Activated CD4-positive, alpha-beta memory T cell treated with anti-CD3 and anti-CD28 coated beads, Interleukin-2, amount 10 ng/mL, durations not matched to agents 7 days and 5 days (primary cell): ENCODE data around the gene NECTIN2. TPM values are rescaled to one million over a fixed set of nuclear protein-coding genes. Genes with fewer than 3 reads are reported as not detected.
"Not testable (repeated sequence)": the region's sequence is repeated elsewhere in the genome, so short reads cannot be mapped to it uniquely, and the experiment has no call there.

ENCODE experiments used
- CTCF ChIA-PET: fragments of 350-600 bp; sonication (Branson Sonifier 250); formaldehyde crosslinking; loops from one replicate; lab custom pipeline; 2021; ENCODE audit warnings: antibody characterized with exemption, inconsistent platforms; lab: Charles Lee
- POLR2A ChIA-PET: fragments of 350-600 bp; sonication (Branson Sonifier 250); formaldehyde crosslinking; loops from one replicate; lab custom pipeline; 2021; ENCODE audit warnings: antibody characterized with exemption; lab: Charles Lee
- DNase-seq: peaks from one replicate; pipeline ENCODE4 v3.0.0-alpha.2; 2020
- H3K27ac Mint-ChIP-seq: one replicate; pipeline ENCODE4 v1.8.0; 2021; ENCODE audit warnings: mild to moderate bottlenecking, mixed read lengths
- H3K27me3 Mint-ChIP-seq: one replicate; pipeline ENCODE4 v1.8.0; 2021; ENCODE audit warnings: mixed read lengths
- H3K36me3 Mint-ChIP-seq: one replicate; pipeline ENCODE4 v1.8.0; 2021; ENCODE audit warnings: low read depth, mixed read lengths
- H3K4me1 Mint-ChIP-seq: one replicate; pipeline ENCODE4 v1.8.0; 2021; ENCODE audit warnings: mixed read lengths
- H3K4me3 Mint-ChIP-seq: one replicate; pipeline ENCODE4 v1.8.0; 2021; ENCODE audit warnings: mild to moderate bottlenecking, mixed read lengths
- H3K9me3 Mint-ChIP-seq: one replicate; pipeline ENCODE4 v1.8.0; 2021; ENCODE audit warnings: mixed read lengths
- total RNA-seq, 2 experiments: library from RNA; stranded (reverse); gene quantifications; one replicate each; pipeline ENCODE4 v1.2.3, GENCODE V29; 2021

NECTIN2 gene
- total RNA-seq, 2 experiments from 2014 or later: 0.25 to 0.38 TPM

- Mint-ChIP-seq H3K4me3 (no peak overlapping the region), H3K36me3 (peaks cover 43% of the 10 kb centered on the region), H3K4me1 (peaks cover 4% of the 10 kb centered on the region), H3K9me3 (no peaks in the 10 kb centered on the region), H3K27ac (no peak overlapping the region), H3K27me3 (peaks cover under 1% of the 10 kb centered on the region)
- POLR2A ChIA-PET: no interaction called here
- CTCF ChIA-PET: no interaction called here
- no peak for DNase-seq
These were observed 54.5 kb downstream of the NECTIN2 start for GRCh38 chr19:44900328-44901244.

- peaks cover 15% of the 10 kb centered on the region for H3K27me3 Mint-ChIP-seq
- H3K36me3 Mint-ChIP-seq: peaks cover 25% of the 10 kb centered on the region
- no peaks in the 10 kb centered on the region for H3K9me3 Mint-ChIP-seq
- ChIA-PET CTCF (interaction anchor here (1.1 to 3.1 kb wide), 4 partner anchors 10 to 49 kb away, joined by 3 to 13 read pairs (median 8); partner anchors contain the start of gene TOMM40), POLR2A (no interaction called here)
- no peak overlapping the region for H3K27ac Mint-ChIP-seq
- H3K4me1 Mint-ChIP-seq: peaks cover 12% of the 10 kb centered on the region
- no peak overlapping the region for H3K4me3 Mint-ChIP-seq
- no peak for DNase-seq
These were observed 57.1 kb downstream of the NECTIN2 start for GRCh38 chr19:44903216-44903601.

DNA sequence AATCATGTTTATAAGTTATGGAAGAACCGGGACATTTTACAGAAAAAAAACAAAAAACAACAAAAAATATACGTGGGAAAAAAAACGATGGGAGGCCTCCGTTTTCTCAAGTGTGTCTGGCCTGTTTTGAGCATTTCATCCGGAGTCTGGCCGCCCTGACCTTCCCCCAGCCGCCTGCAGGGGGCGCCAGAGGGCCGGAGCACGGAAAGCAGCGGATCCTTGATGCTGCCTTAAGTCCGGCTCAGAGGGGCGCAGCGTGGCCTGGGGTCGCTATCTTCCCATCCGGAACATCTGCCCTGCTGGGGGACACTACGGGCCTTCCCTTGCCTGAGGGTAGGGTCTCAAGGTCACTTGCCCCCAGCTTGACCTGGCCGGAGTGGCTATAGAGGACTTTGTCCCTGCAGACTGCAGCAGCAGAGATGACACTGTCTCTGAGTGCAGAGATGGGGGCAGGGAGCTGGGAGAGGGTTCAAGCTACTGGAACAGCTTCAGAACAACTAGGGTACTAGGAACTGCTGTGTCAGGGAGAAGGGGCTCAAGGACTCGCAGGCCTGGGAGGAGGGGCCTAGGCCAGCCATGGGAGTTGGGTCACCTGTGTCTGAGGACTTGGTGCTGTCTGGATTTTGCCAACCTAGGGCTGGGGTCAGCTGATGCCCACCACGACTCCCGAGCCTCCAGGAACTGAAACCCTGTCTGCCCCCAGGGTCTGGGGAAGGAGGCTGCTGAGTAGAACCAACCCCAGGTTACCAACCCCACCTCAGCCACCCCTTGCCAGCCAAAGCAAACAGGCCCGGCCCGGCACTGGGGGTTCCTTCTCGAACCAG, 57.7 kb downstream of the NECTIN2 start:
- Mint-ChIP-seq H3K9me3 (no peaks in the 10 kb centered on the region), H3K4me1 (peaks cover 12% of the 10 kb centered on the region), H3K36me3 (peaks cover 24% of the 10 kb centered on the region), H3K4me3 (no peak overlapping the region), H3K27ac (no peak overlapping the region), H3K27me3 (peaks cover 15% of the 10 kb centered on the region)
- CTCF ChIA-PET: interaction anchor here (0.6 to 3.1 kb wide), 7 partner anchors 9 to 155 kb away, joined by 3 to 13 read pairs (median 4); partner anchors contain the start of gene TOMM40
- DNase-seq: peak; percentile 77
- POLR2A ChIA-PET: interaction anchor here (1.0 to 1.1 kb wide), 2 partner anchors 14 to 44 kb away, joined by 3 read pairs; no protein-coding TSS in a partner anchor

DNA sequence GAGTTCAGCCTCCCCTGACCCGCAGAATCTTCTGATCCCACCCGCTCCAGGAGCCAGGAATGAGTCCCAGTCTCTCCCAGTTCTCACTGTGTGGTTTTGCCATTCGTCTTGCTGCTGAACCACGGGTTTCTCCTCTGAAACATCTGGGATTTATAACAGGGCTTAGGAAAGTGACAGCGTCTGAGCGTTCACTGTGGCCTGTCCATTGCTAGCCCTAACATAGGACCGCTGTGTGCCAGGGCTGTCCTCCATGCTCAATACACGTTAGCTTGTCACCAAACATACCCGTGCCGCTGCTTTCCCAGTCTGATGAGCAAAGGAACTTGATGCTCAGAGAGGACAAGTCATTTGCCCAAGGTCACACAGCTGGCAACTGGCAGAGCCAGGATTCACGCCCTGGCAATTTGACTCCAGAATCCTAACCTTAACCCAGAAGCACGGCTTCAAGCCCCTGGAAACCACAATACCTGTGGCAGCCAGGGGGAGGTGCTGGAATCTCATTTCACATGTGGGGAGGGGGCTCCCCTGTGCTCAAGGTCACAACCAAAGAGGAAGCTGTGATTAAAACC, 58.4 kb downstream of the NECTIN2 start:
- DNase-seq: no peak
- Mint-ChIP-seq H3K36me3 (peaks cover 21% of the 10 kb centered on the region), H3K27me3 (peaks cover 15% of the 10 kb centered on the region), H3K4me3 (no peak overlapping the region), H3K27ac (no peak overlapping the region), H3K4me1 (peaks cover 12% of the 10 kb centered on the region), H3K9me3 (no peaks in the 10 kb centered on the region)
- CTCF ChIA-PET: interaction anchor here (0.6 to 3.1 kb wide), 8 partner anchors 8 to 1384 kb away, joined by 3 to 13 read pairs (median 4); partner anchors contain the start of gene TOMM40
- POLR2A ChIA-PET: interaction anchor here (1.0 to 1.1 kb wide), 2 partner anchors 14 to 43 kb away, joined by 3 read pairs; no protein-coding TSS in a partner anchor

- ChIA-PET POLR2A (interaction anchor here (1.1 to 1.7 kb wide), 2 partner anchors 9 to 14 kb away, joined by 3 to 6 read pairs; no protein-coding TSS in a partner anchor), CTCF (interaction anchor here (0.7 to 3.1 kb wide), 3 partner anchors 10 to 47 kb away, joined by 3 to 13 read pairs (median 4); no protein-coding TSS in a partner anchor)
- Mint-ChIP-seq H3K27ac (no peak within 1 kb of the TSS), H3K4me1 (peaks cover 12% of the 10 kb centered on the region), H3K36me3 (peaks cover 13% of the 10 kb centered on the region), H3K4me3 (no peak within 1 kb of the TSS), H3K9me3 (no peaks in the 10 kb centered on the region), H3K27me3 (peaks cover 15% of the 10 kb centered on the region)
- no peak for DNase-seq
These were observed 59.5 kb downstream of the NECTIN2 start, which contains the start of gene APOE for GRCh38 chr19:44905437-44906160. APOE (plus strand) TSS chr19:44905796; CDS start chr19:44906625, 829 bp downstream.

GRCh38 chr19:44907613-44908012, 61.5 kb downstream of the NECTIN2 start:
- DNase-seq: no peak
- Mint-ChIP-seq H3K27ac (no peak overlapping the region), H3K9me3 (no peaks in the 10 kb centered on the region), H3K4me3 (no peak overlapping the region), H3K27me3 (peaks cover 22% of the 10 kb centered on the region), H3K36me3 (peaks cover 5% of the 10 kb centered on the region), H3K4me1 (peaks cover 12% of the 10 kb centered on the region)
- POLR2A ChIA-PET: interaction anchor here (1.4 kb wide), 1 partner anchor 8 kb away, joined by 4 read pairs; no protein-coding TSS in a partner anchor
- CTCF ChIA-PET: interaction anchor here (0.9 kb wide), 1 partner anchor 44 kb away, joined by 3 read pairs; no protein-coding TSS in a partner anchor

DNA sequence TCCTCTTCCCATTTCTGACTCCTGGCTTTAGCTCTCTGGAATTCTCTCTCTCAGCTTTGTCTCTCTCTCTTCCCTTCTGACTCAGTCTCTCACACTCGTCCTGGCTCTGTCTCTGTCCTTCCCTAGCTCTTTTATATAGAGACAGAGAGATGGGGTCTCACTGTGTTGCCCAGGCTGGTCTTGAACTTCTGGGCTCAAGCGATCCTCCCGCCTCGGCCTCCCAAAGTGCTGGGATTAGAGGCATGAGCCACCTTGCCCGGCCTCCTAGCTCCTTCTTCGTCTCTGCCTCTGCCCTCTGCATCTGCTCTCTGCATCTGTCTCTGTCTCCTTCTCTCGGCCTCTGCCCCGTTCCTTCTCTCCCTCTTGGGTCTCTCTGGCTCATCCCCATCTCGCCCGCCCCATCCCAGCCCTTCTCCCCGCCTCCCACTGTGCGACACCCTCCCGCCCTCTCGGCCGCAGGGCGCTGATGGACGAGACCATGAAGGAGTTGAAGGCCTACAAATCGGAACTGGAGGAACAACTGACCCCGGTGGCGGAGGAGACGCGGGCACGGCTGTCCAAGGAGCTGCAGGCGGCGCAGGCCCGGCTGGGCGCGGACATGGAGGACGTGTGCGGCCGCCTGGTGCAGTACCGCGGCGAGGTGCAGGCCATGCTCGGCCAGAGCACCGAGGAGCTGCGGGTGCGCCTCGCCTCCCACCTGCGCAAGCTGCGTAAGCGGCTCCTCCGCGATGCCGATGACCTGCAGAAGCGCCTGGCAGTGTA, 62.2 kb downstream of the NECTIN2 start:
- ChIA-PET CTCF (interaction anchor here (0.9 kb wide), 1 partner anchor 44 kb away, joined by 3 read pairs; no protein-coding TSS in a partner anchor), POLR2A (interaction anchor here (1.4 kb wide), 1 partner anchor 9 kb away, joined by 4 read pairs; no protein-coding TSS in a partner anchor)
- Mint-ChIP-seq H3K36me3 (peaks cover 4% of the 10 kb centered on the region), H3K27ac (no peak overlapping the region), H3K4me3 (no peak overlapping the region), H3K27me3 (peaks cover 27% of the 10 kb centered on the region), H3K4me1 (peaks cover 12% of the 10 kb centered on the region), H3K9me3 (no peaks in the 10 kb centered on the region)
- DNase-seq: no peak

GRCh38 chr19:44908836-44909261, 62.8 kb downstream of the NECTIN2 start:
- Mint-ChIP-seq H3K36me3 (no peaks in the 10 kb centered on the region), H3K27ac (no peak overlapping the region), H3K4me3 (no peak overlapping the region), H3K9me3 (no peaks in the 10 kb centered on the region), H3K27me3 (peaks cover 32% of the 10 kb centered on the region), H3K4me1 (peaks cover 15% of the 10 kb centered on the region)
- CTCF ChIA-PET: no interaction called here
- POLR2A ChIA-PET: interaction anchor here (1.4 kb wide), 1 partner anchor 10 kb away, joined by 4 read pairs; no protein-coding TSS in a partner anchor
- no peak for DNase-seq

GRCh38 chr19:44909775-44910174, 63.7 kb downstream of the NECTIN2 start:
- ChIA-PET POLR2A (interaction anchor here (0.5 kb wide), 1 partner anchor 272 kb away, joined by 3 read pairs; no protein-coding TSS in a partner anchor), CTCF (no interaction called here)
- no peak for DNase-seq
- Mint-ChIP-seq H3K36me3 (no peaks in the 10 kb centered on the region), H3K4me1 (peaks cover 22% of the 10 kb centered on the region), H3K4me3 (no peak overlapping the region), H3K9me3 (no peaks in the 10 kb centered on the region), H3K27ac (no peak overlapping the region), H3K27me3 (peaks cover 38% of the 10 kb centered on the region)

- H3K9me3 Mint-ChIP-seq, H3K36me3 Mint-ChIP-seq, DNase-seq, H3K27ac Mint-ChIP-seq, POLR2A ChIA-PET, H3K4me3 Mint-ChIP-seq: not testable (repeated sequence)
- CTCF ChIA-PET: interaction anchor here (2.3 kb wide), 1 partner anchor 8 kb away, joined by 8 read pairs; no protein-coding TSS in a partner anchor
- H3K27me3 Mint-ChIP-seq: peaks cover 25% of the 10 kb centered on the region
- H3K4me1 Mint-ChIP-seq: peaks cover 14% of the 10 kb centered on the region
These were observed 65.8 kb downstream of the NECTIN2 start for GRCh38 chr19:44911896-44912295.

DNA sequence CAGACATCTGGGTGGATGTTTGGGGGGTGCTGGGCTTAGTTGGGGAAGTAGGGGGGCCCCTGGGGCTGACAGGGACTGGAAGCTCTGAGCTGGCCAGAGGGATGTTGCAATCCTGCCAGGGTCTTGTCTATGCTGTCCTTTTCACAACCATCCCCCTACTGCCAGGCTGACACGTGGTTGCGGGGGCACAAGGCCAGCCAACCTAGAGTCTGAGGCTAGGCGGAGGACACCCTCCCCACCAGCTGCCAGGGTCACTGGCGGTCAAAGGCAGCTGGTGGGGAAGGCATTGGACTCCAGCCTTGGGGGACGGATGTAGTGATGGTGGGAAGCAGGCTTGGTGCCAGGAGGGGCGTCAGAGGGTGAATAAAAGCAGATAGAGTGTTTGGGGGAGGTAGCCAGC, 66.8 kb downstream of the NECTIN2 start:
- no peak for DNase-seq
- H3K27ac Mint-ChIP-seq: no peak overlapping the region
- POLR2A ChIA-PET: interaction anchor here (0.9 kb wide), 1 partner anchor 42 kb away, joined by 3 read pairs; the partner anchor contains the start of gene CLPTM1
- peaks cover 22% of the 10 kb centered on the region for H3K27me3 Mint-ChIP-seq
- CTCF ChIA-PET: interaction anchor here (2.3 kb wide), 1 partner anchor 9 kb away, joined by 8 read pairs; no protein-coding TSS in a partner anchor
- H3K4me1 Mint-ChIP-seq: peaks cover 14% of the 10 kb centered on the region
- no peak overlapping the region for H3K4me3 Mint-ChIP-seq
- H3K9me3 Mint-ChIP-seq: no peaks in the 10 kb centered on the region
- no peaks in the 10 kb centered on the region for H3K36me3 Mint-ChIP-seq
